GM19467 (cell line): ENCODE data around the gene NRP2.

ENCODE experiments used
- ATAC-seq: cut with Tn5 transposase; IDR thresholded peaks from one replicate; pipeline ENCODE4 v1.9.1; 2021; ENCODE audit warnings: mild to moderate bottlenecking, moderate library complexity; ENCODE audit not compliant: unreplicated experiment

Gene NRP2

DNA sequence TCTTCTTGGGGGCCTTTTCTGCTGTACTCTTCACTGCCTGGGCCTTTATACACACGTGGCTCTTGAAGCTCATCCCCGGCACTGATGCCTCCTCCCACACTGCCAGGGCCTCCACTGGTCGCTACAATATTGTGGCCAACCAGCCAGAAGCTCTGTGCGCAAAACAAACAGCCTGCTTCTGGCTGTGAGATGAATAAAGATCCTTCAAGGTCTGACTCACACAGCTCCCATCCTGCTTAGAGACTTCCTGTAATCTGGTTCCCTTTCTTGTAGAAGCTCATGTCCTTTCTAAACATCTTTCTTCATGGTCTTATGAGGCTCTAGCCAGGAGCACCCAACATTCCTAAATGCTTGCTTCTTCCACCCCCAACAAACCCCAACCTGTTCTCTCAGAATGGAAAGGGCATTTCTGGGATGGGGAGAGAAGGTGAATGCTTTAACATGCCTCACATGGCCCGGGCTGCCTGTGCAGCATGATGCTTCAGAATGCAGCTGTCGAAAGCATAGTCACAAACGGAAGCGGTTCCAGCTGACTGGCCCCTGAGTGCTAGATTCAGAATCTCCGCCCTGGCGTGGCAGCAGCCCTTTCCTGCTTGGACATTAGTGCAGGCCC is 24.6 kb downstream of the NRP2 start:
- ATAC-seq: peak; percentile 94

DNA sequence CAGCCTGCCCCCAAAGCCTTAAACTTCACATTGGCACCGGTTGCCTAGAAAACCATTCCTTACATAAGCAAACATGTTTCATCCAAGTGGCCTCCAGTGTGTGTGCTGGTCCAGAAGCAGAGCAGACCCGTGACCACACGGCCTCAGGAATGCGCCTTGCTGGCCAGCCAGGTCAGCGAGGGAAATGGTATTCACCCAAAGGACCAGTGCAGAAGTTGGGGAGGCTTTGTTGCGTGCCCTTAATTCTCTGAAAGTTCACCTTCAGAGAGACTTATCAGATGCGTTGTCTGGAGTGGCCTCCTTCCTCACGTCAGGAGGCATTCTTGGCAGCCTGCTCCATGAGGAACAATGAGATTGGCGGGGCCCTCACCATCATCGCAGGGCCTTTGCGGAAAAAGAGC is 25.9 kb downstream of the NRP2 start:
- ATAC-seq: no peak

DNA sequence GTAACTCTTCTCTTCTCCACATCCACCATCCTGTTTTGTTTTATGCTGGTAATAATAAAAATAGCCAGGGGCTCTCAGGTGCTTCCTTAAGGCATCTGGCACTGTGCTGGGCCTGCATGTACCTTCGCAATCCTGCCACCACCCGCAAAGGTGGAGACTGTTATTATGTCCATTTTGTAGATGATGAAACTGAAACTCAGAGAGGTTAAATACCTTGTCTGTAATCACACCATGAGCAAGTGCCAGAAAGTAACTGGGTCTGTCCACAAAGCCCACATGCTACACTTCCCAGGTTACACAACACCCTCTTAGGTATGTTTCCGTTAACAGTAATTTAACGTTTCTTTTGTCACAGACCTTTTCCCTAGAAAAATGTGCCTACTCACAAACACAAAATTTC is 27.0 kb downstream of the NRP2 start:
- ATAC-seq: peak; percentile 18

DNA sequence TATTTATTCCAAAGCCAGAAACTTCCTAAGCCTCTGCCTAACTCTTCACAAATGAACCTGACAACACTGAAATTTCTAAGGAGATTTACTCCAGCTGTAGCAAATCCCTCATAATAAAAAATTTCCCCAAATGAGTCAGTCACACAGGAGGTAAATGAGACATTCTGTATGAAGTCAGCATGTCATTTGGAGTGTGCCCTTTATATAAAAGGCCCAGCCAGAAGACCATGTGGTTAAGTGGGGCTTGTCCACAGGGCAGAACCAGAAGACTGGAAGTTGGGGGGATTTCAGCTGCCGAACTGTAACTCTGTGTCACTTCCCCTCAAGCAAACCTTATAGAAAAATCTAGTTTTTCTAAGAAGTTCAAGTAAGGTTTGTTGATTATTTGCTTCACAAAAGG is 30.2 kb downstream of the NRP2 start:
- ATAC-seq: no peak

DNA sequence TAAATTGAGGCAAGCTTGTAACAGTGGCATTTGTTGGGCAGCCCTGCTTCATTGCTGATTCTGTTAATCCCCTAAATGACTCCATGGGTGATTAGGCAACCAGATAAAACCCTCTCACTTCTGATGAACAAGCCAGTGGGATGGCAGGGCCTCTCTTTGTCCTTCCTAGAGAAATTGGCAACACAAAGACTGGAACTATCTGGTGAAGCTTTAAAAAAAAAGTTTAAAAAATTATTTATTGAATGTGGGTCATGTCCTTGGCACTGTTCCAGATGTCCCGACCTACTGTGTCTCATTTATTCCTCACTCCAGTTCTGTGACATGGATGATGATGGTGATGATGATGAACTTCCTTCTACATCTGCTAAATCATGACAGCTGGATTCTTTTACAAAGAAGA is 30.8 kb downstream of the NRP2 start:
- no peak for ATAC-seq

DNA sequence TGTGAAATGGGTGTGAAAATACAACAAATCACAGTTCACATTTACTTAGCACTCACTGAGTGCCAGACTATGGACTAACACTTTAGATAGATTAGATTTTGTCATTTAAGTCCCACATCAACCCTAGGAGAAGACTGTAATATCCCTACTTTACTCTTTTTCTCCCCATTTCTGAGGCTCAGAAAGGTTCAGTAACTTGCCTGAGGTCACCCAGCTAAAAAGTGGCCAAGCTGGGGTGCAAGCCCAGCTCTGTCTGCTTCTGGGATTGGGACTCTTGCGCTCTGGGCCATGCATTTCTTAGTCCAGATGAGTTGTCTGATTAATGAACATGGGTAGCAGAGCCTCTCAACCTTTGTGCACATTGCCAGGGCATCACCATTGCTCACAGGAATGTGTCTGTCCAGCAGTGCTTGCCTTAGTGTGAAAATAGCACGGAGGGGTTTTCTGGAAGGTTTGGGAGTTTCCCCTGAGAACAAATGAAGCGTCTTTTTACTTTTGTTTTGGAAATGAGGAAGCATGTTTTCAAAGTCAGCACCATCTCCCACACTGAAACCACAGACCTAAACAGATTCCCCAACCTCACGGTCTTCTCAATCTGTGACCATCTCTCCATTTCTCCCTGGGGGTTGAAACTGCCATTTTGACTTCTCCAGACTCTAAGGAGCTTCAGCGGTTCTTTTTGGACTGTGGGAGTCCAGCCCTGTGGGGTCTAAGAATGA is 31.9 kb downstream of the NRP2 start:
- peak; percentile 64 for ATAC-seq

DNA sequence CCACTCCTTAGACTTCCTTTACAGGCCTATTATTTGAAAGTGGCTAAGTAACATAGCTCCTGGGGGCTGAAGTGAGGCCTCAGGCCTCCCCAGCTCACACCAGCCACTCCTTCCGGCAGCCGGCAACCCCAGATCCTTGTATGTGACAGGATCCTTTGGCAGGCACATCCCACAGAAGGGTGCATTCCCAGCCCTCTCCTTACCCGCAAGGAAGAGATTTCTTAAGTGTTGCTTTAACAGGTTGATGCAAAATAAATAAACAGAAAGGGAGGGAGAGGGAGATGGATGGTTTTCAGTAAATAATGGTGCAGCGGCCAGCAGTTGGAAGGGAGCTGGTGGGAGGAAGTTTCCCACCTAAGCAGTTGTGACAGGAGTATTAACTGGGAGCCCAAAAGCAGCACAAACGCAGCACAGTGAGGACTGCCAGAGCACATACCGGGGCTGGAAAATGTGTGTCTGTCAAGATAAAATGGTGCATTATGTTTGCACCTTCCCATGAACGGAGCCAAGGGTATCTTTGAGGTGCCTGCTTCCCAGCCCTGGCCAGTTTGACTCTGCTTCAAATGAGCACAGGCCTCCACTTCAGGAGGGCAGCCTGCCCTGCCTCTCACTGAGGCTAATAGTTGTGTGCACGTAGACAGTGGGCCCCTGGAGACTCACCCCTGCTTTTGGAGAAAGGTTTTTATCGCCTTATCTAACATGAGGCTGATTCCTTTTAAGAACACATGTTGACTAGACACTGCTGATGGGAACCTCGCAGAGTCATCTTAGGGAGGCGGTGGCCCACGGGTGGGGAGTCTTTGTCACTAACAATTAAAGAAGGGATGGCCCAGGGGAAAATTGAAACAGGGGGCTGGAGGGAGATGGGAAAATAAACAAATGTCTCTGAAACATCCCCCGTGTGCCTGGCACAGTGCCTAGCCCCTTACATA is 32.8 kb downstream of the NRP2 start:
- ATAC-seq: no peak

DNA sequence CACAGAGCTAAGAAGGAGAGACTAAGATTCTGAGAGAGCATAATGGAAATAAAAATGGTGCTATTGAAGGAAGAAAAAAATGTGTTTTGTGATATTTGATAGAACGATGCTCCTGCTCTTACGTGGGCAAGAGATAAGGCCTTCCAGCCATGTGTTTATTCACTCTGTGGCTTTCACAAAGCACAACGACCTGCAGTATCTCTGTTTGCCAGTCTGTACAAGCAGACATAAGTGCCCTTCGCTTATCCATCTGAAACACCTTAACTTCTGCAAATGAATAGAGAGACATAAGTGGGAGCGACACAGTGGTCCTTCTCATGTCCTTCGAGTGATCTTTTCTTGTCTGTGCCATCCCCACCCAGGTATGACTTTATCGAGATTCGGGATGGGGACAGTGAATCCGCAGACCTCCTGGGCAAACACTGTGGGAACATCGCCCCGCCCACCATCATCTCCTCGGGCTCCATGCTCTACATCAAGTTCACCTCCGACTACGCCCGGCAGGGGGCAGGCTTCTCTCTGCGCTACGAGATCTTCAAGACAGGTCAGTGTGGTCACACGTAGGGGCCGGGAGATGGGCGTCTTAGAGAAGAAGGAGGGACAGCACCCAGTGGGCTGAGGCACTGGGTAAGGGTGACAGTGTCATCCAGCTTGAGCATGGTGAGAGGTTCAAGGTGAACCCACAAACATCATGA is 33.7 kb downstream of the NRP2 start:
- no peak for ATAC-seq

DNA sequence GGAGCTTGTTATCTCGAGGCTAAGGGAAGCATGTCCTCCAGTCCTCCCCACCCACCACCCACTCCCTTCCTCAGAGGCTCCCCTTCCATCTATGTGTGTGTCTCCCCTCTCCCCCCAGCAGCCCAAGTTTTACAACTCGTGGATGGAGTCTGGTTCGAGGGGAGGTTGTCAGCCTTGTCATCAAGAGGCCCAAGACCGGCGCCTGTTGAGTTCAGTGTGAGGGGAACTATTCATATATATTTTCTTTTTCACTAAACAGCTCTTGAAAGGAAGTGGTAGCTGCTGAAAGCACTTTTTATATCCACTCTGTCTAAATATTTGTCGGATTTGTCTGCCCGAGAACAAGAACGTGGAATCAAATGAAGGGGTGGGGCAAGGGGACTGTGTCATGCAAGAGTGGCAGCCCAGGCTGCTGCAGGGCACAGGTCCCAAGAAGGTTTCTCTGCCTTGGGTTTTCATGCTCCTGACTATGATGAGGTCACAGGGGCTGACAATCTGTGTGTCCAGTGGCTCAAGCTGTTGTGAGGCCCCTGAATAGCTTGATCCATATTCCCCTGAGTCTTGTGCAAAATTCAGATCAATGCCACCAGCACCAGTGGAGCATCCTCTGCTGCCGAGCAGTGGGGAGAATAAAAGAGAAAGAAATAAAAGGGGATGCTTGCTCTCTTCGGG is 35.0 kb downstream of the NRP2 start:
- ATAC-seq: no peak

DNA sequence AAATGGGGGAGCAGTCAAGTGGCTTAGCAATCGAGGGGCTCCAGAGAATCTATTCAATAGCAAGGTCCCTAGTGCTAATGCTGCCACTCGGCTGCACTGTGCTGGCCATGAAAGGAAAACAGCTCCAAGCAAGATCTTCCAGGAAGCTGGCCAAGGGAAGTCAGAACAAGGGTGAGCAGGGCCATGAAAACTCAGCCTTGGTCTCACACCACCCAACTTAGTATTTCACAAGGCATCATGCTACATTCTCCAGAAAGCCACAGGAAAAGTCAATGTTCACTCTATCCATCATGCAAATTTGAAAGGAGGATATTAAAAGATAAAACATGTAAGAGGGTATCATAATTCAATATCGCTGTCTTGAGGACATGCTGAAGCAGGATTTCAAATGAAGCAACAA is 35.7 kb downstream of the NRP2 start:
- no peak for ATAC-seq

DNA sequence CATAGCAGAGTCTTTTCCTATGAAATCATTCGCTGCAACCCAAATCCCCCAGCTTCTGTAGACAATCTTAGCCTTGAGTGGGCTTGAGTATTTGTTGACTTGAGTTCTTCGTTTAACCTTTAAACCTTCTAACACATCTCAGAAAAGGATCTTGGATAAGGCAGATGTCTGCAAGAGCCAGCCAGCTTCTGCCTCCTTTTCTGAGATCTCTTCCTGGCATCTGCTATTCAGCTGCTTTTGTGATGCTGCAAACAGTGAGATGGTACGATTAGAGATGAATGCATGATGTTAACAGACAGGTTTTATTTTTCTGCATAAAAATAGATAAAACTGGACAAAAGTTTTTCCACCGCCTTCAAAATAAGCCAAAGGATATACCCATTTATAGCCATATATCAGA is 37.5 kb downstream of the NRP2 start:
- no peak for ATAC-seq

DNA sequence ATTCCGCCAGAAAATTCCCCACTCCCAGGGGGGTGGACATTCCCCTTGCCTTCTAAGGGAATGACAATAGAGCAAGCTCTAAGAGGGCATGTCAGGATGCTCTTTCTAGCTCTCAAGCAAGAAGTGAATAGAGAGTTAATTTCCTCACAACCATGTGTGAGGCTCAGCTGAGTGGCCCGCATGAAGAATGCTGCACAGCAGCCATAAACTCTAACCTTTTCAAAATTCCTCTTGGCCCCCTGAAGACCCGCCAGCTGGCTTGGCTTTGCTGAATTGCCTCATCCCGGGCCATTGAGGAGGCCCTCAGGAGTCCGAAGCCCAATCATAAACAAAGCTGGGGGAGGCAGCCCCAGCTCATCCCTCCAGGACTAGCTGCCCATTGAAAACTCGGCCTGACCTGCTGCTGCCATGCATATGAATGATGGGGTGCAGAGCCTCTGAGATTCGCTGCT is 38.2 kb downstream of the NRP2 start:
- ATAC-seq: no peak

DNA sequence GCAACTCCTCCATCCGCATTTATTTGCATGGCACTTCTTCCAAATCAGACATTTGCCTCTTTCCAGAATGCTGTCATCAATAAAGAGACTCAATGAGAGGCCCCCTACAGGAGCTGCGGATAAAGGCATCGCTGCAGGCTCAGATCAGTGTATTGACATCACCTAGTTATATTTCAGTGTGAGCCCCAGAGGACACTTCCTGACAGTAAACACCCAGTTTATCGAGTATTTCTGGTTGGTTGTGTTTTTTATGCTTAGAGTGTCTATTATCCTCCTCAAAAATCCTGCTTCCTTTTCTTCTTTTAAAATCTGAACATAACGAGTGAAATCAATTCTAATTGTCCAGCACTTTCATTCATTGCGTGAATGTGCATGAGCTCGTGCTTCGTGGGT is 38.8 kb downstream of the NRP2 start:
- ATAC-seq: no peak

DNA sequence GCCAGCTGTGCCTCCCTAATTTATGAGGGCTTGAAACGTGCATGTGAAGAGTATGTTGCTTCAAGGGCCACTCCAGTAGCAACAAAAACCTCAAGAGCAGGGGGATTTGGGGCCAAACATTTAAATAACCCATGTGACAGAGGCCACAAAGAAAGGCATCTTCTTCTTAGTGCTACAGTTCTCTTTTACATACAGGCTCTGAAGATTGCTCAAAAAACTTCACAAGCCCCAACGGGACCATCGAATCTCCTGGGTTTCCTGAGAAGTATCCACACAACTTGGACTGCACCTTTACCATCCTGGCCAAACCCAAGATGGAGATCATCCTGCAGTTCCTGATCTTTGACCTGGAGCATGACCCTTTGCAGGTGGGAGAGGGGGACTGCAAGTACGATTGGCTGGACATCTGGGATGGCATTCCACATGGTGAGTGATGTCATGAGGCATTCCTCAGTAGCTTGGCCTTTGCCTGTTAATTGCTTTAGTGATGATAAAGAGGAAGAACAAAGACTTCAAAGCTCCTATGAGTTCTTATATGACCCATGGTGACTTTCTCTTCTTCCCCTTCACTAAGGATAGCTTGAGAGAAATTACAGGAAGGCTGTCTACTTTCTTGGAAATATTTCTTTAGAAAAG is 40.1 kb downstream of the NRP2 start:
- ATAC-seq: no peak

DNA sequence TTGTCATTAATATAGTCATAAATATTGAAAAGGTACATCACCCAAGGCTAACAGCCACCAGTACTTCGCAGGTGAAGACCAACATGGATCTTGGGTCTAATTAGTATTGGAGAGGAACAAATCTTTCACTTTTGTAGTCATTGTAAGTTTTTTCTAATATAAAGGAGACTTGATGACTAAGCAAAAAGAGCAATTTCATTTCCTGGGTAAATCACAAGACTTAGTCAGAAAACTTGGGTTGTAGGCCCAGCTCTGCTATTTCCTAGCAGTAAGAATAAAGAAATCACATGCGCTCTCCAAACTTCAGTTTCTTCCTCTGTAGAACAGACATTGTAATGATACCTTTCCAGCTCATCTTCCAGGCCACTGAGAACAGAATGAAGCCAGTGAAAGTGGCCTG is 40.9 kb downstream of the NRP2 start:
- ATAC-seq: no peak

DNA sequence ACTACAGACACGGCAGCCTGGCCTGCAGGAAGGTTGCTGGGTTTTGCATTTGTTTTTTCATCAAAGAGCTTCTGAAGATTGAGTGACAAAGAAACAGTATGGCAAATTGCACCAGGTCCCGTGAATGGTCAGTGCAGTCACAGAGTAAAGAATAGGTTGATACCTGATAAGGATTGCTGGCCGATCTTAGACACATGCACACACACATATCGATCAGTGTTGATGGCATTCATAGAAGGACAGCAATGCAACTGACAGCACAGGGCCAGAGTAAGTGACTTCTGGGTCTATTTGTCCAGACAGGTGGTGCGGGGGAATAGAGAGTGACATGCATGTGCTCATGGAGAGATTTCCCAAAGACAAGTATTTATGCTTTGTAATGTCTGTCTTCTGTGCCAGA is 42.8 kb downstream of the NRP2 start:
- ATAC-seq: no peak

DNA sequence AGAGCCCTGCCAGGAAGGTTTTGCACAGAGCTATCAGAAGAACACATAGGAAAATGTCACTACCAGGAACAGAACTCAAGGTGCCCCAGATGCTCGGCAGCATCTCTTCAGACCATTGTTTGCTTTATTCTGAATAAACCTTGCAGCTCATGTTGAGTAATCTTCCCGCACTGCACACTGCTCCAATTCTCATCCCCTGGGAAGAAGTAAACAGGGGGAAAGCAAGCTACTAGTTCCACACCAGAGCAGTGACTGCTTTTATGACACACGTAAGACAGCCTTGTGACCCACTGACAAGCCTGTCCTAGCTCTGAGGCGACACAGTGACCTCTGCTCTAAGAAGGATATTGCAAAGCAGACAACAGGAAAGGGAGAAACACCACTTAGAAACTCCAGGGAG is 44.2 kb downstream of the NRP2 start:
- no peak for ATAC-seq

DNA sequence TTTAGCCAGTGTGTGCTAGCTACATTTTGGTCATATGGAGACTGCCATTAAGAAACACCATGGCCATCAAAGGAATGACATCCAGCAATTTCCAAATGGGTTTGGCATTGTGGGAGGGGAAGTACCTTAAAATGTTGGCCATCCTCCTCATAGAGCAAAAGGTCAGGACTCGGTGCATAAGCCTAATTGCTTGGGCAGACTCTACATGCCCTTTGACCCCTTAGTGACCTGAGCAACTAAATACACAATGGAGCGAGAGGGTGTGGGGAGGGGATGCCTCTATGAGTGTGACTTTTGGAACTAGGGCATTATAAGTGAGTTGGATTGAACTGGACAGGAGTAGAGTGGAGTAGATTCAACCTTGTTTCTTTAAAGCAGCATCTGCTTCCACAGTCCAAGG is 44.9 kb downstream of the NRP2 start:
- ATAC-seq: no peak

DNA sequence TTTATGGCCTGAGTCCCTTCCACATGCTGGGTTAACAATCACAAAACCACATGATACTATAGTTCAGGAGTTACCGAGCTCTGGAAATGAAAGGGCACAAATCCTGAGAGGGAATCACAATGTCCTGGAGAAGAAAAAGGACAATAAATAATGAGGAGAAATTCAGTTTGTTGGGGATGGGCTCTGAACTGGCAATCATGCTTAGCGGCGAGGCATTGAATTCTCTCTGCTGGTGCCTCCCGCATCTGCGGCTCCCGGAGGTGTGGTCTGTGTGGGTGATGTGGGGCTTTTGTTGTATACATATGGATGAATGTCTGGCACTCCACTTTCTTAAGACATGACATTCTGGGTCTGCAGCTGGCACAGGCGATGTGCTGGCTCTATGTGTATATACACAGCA is 46.1 kb downstream of the NRP2 start:
- ATAC-seq: no peak

DNA sequence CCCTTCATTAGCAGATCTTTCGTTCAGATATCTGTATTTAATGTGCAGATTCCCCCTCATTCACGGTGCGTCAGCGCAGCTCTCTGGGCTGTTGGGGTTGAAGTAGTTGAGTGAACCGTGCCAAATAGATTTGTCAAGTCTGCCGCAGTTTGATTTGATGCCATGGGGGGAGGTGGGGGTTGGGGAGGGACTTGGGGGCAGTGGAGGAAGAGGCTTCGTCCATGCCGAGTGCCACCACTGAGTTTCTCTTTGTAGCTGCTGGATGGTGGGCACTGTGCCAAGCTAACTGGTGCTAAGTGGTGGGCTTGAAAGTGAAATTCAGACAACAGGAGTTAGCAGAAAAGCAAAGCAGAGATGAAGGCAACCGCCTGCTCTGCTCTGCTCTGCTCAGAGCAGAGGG is 47.9 kb downstream of the NRP2 start:
- no peak for ATAC-seq
